Measurements from ENCODE around the gene SPON1. TPM values are rescaled to one million over a fixed set of nuclear protein-coding genes. Genes with fewer than 3 reads are reported as not detected.
A peak's percentile ranks its signal among the peaks of the same experiment; 100 is the strongest.

The SPON1 gene
- total RNA-seq, 2 experiments from 2014 or later = 2.1 to 2.2 TPM

GRCh38 chr11:14234446-14234845 is 271.9 kb downstream of the SPON1 start:
- POLR2A ChIA-PET = no interaction called here
- intact Hi-C loops (cut with DNase I, micrococcal nuclease) = no loop called here
- CTCF ChIA-PET = no interaction called here

GRCh38 chr11:14235701-14236100 is 273.2 kb downstream of the SPON1 start:
- H3K27ac ChIP-seq (ENCODE audit: low read depth in 1 of 2, low read length in 2 of 2) = no peak overlapping the region
- no peak for TF ChIP-seq CTCF (IDR thresholded peaks at IDR 0.05)
- ChIA-PET CTCF (interaction anchor here (0.6 kb wide), 1 partner anchor 568 kb away, joined by 3 read pairs; no protein-coding TSS in a partner anchor), POLR2A (no interaction called here)
- H3K27ac Mint-ChIP-seq = no peak overlapping the region
- H3K4me1 Mint-ChIP-seq (ENCODE audit: low read depth) = no peaks in the 10 kb centered on the region
- intact Hi-C loops (cut with DNase I, micrococcal nuclease) = no loop called here
- no peak overlapping the region for H3K4me3 Mint-ChIP-seq
- H3K4me3 ChIP-seq (ENCODE audit: low read length) = no peak overlapping the region
- H3K27me3 ChIP-seq (ENCODE audit: control insufficient read depth in 1 of 2, insufficient read depth in 2 of 2, low read length in 2 of 2) = no peaks in the 10 kb centered on the region
- no peaks in the 10 kb centered on the region for H3K36me3 ChIP-seq (ENCODE audit: insufficient read depth, low read length)
- no peaks in the 10 kb centered on the region for H3K36me3 Mint-ChIP-seq (ENCODE audit: low read depth)
- DNase-seq = no peak
- H3K4me1 ChIP-seq (ENCODE audit: insufficient read depth, low read length) = no peaks in the 10 kb centered on the region
- ATAC-seq (ENCODE audit: poor library complexity) = no peak
- H3K9me3 Mint-ChIP-seq = no peaks in the 10 kb centered on the region
- H3K27me3 Mint-ChIP-seq = no peaks in the 10 kb centered on the region
- H3K9me3 ChIP-seq (ENCODE audit: control insufficient read depth in 1 of 2, insufficient read depth in 1 of 2, low read length in 2 of 2) = no peaks in the 10 kb centered on the region

More at GRCh38 chr11:14234446-14234845, 271.9 kb downstream of the SPON1 start:
- H3K27me3 Mint-ChIP-seq = no peaks in the 10 kb centered on the region
- TF ChIP-seq CTCF (IDR thresholded peaks at IDR 0.05) = no peak
- no peak overlapping the region for H3K4me3 ChIP-seq (ENCODE audit: low read length)
- no peaks in the 10 kb centered on the region for H3K36me3 Mint-ChIP-seq (ENCODE audit: low read depth)
- H3K4me1 ChIP-seq (ENCODE audit: insufficient read depth, low read length) = no peaks in the 10 kb centered on the region
- H3K4me1 Mint-ChIP-seq (ENCODE audit: low read depth) = no peaks in the 10 kb centered on the region
- DNase-seq = no peak
- no peak overlapping the region for H3K27ac Mint-ChIP-seq
- no peak overlapping the region for H3K27ac ChIP-seq (ENCODE audit: low read depth in 1 of 2, low read length in 2 of 2)
- no peak for ATAC-seq (ENCODE audit: poor library complexity)
- H3K27me3 ChIP-seq (ENCODE audit: control insufficient read depth in 1 of 2, insufficient read depth in 2 of 2, low read length in 2 of 2) = no peaks in the 10 kb centered on the region
- H3K9me3 ChIP-seq (ENCODE audit: control insufficient read depth in 1 of 2, insufficient read depth in 1 of 2, low read length in 2 of 2) = no peaks in the 10 kb centered on the region
- H3K36me3 ChIP-seq (ENCODE audit: insufficient read depth, low read length) = no peaks in the 10 kb centered on the region
- no peak overlapping the region for H3K4me3 Mint-ChIP-seq
- H3K9me3 Mint-ChIP-seq = no peaks in the 10 kb centered on the region

GRCh38 chr11:14237444-14237961 is 275.0 kb downstream of the SPON1 start:
- Histone ChIP-seq H3K4me3 (ENCODE audit: low read length) (no peak overlapping the region), H3K27me3 (ENCODE audit: control insufficient read depth in 1 of 2, insufficient read depth in 2 of 2, low read length in 2 of 2) (no peaks in the 10 kb centered on the region), H3K9me3 (ENCODE audit: control insufficient read depth in 1 of 2, insufficient read depth in 1 of 2, low read length in 2 of 2) (no peaks in the 10 kb centered on the region), H3K36me3 (ENCODE audit: insufficient read depth, low read length) (no peaks in the 10 kb centered on the region), H3K27ac (ENCODE audit: low read depth in 1 of 2, low read length in 2 of 2) (no peak overlapping the region), H3K4me1 (ENCODE audit: insufficient read depth, low read length) (no peaks in the 10 kb centered on the region)
- no peak overlapping the region for H3K4me3 Mint-ChIP-seq
- no peaks in the 10 kb centered on the region for H3K9me3 Mint-ChIP-seq
- no peak overlapping the region for H3K27ac Mint-ChIP-seq
- no peaks in the 10 kb centered on the region for H3K36me3 Mint-ChIP-seq (ENCODE audit: low read depth)
- POLR2A ChIA-PET = no interaction called here
- no peak for TF ChIP-seq CTCF (IDR thresholded peaks at IDR 0.05)
- no peaks in the 10 kb centered on the region for H3K27me3 Mint-ChIP-seq
- no peak for ATAC-seq (ENCODE audit: poor library complexity)
- H3K4me1 Mint-ChIP-seq (ENCODE audit: low read depth) = no peaks in the 10 kb centered on the region
- CTCF ChIA-PET = no interaction called here
- intact Hi-C loops (cut with DNase I, micrococcal nuclease) = no loop called here
- DNase-seq = peak in 3 of 14 experiments; percentile 11 to 43 (median 36)
